GM18498 (cell line): ENCODE data around the gene GBX2.

Experiments used
- ATAC-seq: cut with Tn5 transposase; IDR thresholded peaks from one replicate; pipeline ENCODE4 v1.9.1; 2021; ENCODE audit warnings: mild to moderate bottlenecking, moderate library complexity; ENCODE audit not compliant: unreplicated experiment

GBX2 gene

GRCh38 chr2:236168110-236169080 lies at the start of gene GBX2:
Gene GBX2, minus strand, starts transcription at chr2:236168386. Its CDS starts 415 bp downstream, at chr2:236167971.
- no peak for ATAC-seq

GRCh38 chr2:236217926-236218325 lies 49.7 kb upstream of the GBX2 start:
- no peak for ATAC-seq

GRCh38 chr2:236216711-236217110 lies 48.5 kb upstream of the GBX2 start:
- ATAC-seq: no peak

GRCh38 chr2:236215761-236216333 lies 47.7 kb upstream of the GBX2 start:
- no peak for ATAC-seq

- no peak for ATAC-seq
Measured at GRCh38 chr2:236215196-236215595, 47.0 kb upstream of the GBX2 start.

- ATAC-seq: no peak
Measured at GRCh38 chr2:236214376-236214995, 46.3 kb upstream of the GBX2 start.

- no peak for ATAC-seq
Measured at GRCh38 chr2:236211296-236211695, 43.1 kb upstream of the GBX2 start.

- no peak for ATAC-seq
Measured at GRCh38 chr2:236210536-236210935, 42.4 kb upstream of the GBX2 start.

GRCh38 chr2:236209996-236210395 lies 41.8 kb upstream of the GBX2 start:
- no peak for ATAC-seq

GRCh38 chr2:236209535-236209934 lies 41.3 kb upstream of the GBX2 start:
- no peak for ATAC-seq

GRCh38 chr2:236208019-236208926 lies 40.1 kb upstream of the GBX2 start:
- no peak for ATAC-seq

- no peak for ATAC-seq
Measured at GRCh38 chr2:236207472-236207871, 39.3 kb upstream of the GBX2 start.

- ATAC-seq: no peak
Measured at GRCh38 chr2:236205867-236206645, 37.9 kb upstream of the GBX2 start.

- ATAC-seq: no peak
Measured at GRCh38 chr2:236204953-236205352, 36.8 kb upstream of the GBX2 start.

- no peak for ATAC-seq
Measured at GRCh38 chr2:236200378-236200777, 32.2 kb upstream of the GBX2 start.

GRCh38 chr2:236196366-236196765 lies 28.2 kb upstream of the GBX2 start:
- no peak for ATAC-seq

- no peak for ATAC-seq
Measured at GRCh38 chr2:236195726-236196125, 27.5 kb upstream of the GBX2 start.

GRCh38 chr2:236194786-236195185 lies 26.6 kb upstream of the GBX2 start:
- ATAC-seq: no peak

- ATAC-seq: no peak
Measured at GRCh38 chr2:236193026-236193425, 24.8 kb upstream of the GBX2 start.

- no peak for ATAC-seq
Measured at GRCh38 chr2:236190674-236191073, 22.5 kb upstream of the GBX2 start.
